ENCODE results near the gene WWOX.
A peak's percentile ranks its signal among the peaks of the same experiment; 100 is the strongest.

Gene WWOX

GRCh38 chr16:78192734-78193488 is 93.5 kb downstream of the WWOX start:
- Mint-ChIP-seq H3K27ac (no peak overlapping the region), H3K9me3 (no peaks in the 10 kb centered on the region), H3K36me3 (peaks cover 7% of the 10 kb centered on the region), H3K27me3 (no peaks in the 10 kb centered on the region), H3K4me3 (no peak overlapping the region), H3K4me1 (no peaks in the 10 kb centered on the region)

GRCh38 chr16:78194948-78195347 is 95.5 kb downstream of the WWOX start:
- Mint-ChIP-seq H3K27ac (peak overlapping the region; percentile 15), H3K36me3 (peaks cover 4% of the 10 kb centered on the region), H3K9me3 (no peaks in the 10 kb centered on the region), H3K27me3 (no peaks in the 10 kb centered on the region), H3K4me3 (no peak overlapping the region), H3K4me1 (no peaks in the 10 kb centered on the region)

- Mint-ChIP-seq H3K36me3 (peaks cover 4% of the 10 kb centered on the region), H3K4me3 (no peak overlapping the region), H3K4me1 (no peaks in the 10 kb centered on the region), H3K27ac (no peak overlapping the region), H3K9me3 (no peaks in the 10 kb centered on the region), H3K27me3 (no peaks in the 10 kb centered on the region)
Observed at GRCh38 chr16:78195797-78196196, 96.3 kb downstream of the WWOX start.

- Mint-ChIP-seq H3K9me3 (no peaks in the 10 kb centered on the region), H3K4me1 (no peaks in the 10 kb centered on the region), H3K36me3 (peaks cover 3% of the 10 kb centered on the region), H3K27ac (no peak overlapping the region), H3K4me3 (no peak overlapping the region), H3K27me3 (no peaks in the 10 kb centered on the region)
Observed at GRCh38 chr16:78196502-78196901, 97.0 kb downstream of the WWOX start.

GRCh38 chr16:78198288-78198687 is 98.8 kb downstream of the WWOX start:
- H3K9me3 Mint-ChIP-seq, result no peaks in the 10 kb centered on the region
- H3K36me3 Mint-ChIP-seq, result peaks cover 8% of the 10 kb centered on the region
- no peaks in the 10 kb centered on the region for H3K4me1 Mint-ChIP-seq
- H3K27ac Mint-ChIP-seq, result no peak overlapping the region
- no peak overlapping the region for H3K4me3 Mint-ChIP-seq
- no peaks in the 10 kb centered on the region for H3K27me3 Mint-ChIP-seq

GRCh38 chr16:78199325-78200022 is 100.0 kb downstream of the WWOX start:
- H3K4me3 Mint-ChIP-seq, result no peak overlapping the region
- no peaks in the 10 kb centered on the region for H3K4me1 Mint-ChIP-seq
- no peaks in the 10 kb centered on the region for H3K9me3 Mint-ChIP-seq
- H3K27me3 Mint-ChIP-seq, result no peaks in the 10 kb centered on the region
- H3K27ac Mint-ChIP-seq, result no peak overlapping the region
- H3K36me3 Mint-ChIP-seq, result peaks cover 11% of the 10 kb centered on the region

GRCh38 chr16:78200023-78200389 is 100.6 kb downstream of the WWOX start:
- H3K9me3 Mint-ChIP-seq, result no peaks in the 10 kb centered on the region
- no peak overlapping the region for H3K27ac Mint-ChIP-seq
- peaks cover 11% of the 10 kb centered on the region for H3K36me3 Mint-ChIP-seq
- no peak overlapping the region for H3K4me3 Mint-ChIP-seq
- no peaks in the 10 kb centered on the region for H3K27me3 Mint-ChIP-seq
- H3K4me1 Mint-ChIP-seq, result no peaks in the 10 kb centered on the region

- H3K27ac Mint-ChIP-seq, result no peak overlapping the region
- H3K4me1 Mint-ChIP-seq, result no peaks in the 10 kb centered on the region
- H3K27me3 Mint-ChIP-seq, result no peaks in the 10 kb centered on the region
- H3K9me3 Mint-ChIP-seq, result no peaks in the 10 kb centered on the region
- peaks cover 11% of the 10 kb centered on the region for H3K36me3 Mint-ChIP-seq
- H3K4me3 Mint-ChIP-seq, result no peak overlapping the region
Observed at GRCh38 chr16:78200623-78201096, 101.2 kb downstream of the WWOX start.

- H3K27ac Mint-ChIP-seq, result no peak overlapping the region
- H3K9me3 Mint-ChIP-seq, result no peaks in the 10 kb centered on the region
- H3K4me3 Mint-ChIP-seq, result no peak overlapping the region
- H3K27me3 Mint-ChIP-seq, result no peaks in the 10 kb centered on the region
- H3K36me3 Mint-ChIP-seq, result peaks cover 11% of the 10 kb centered on the region
- H3K4me1 Mint-ChIP-seq, result no peaks in the 10 kb centered on the region
Observed at GRCh38 chr16:78205506-78205905, 106.1 kb downstream of the WWOX start.

GRCh38 chr16:78206623-78207223 is 107.3 kb downstream of the WWOX start:
- no peaks in the 10 kb centered on the region for H3K27me3 Mint-ChIP-seq
- H3K4me1 Mint-ChIP-seq, result no peaks in the 10 kb centered on the region
- H3K9me3 Mint-ChIP-seq, result no peaks in the 10 kb centered on the region
- no peak overlapping the region for H3K27ac Mint-ChIP-seq
- H3K4me3 Mint-ChIP-seq, result no peak overlapping the region
- H3K36me3 Mint-ChIP-seq, result peaks cover 10% of the 10 kb centered on the region

- Mint-ChIP-seq H3K9me3 (no peaks in the 10 kb centered on the region), H3K4me3 (no peak overlapping the region), H3K4me1 (no peaks in the 10 kb centered on the region), H3K27ac (no peak overlapping the region), H3K27me3 (no peaks in the 10 kb centered on the region), H3K36me3 (peaks cover 1% of the 10 kb centered on the region)
Observed at GRCh38 chr16:78209951-78210661, 110.7 kb downstream of the WWOX start.

GRCh38 chr16:78211020-78211599 is 111.7 kb downstream of the WWOX start:
- no peaks in the 10 kb centered on the region for H3K27me3 Mint-ChIP-seq
- H3K4me1 Mint-ChIP-seq, result no peaks in the 10 kb centered on the region
- no peak overlapping the region for H3K4me3 Mint-ChIP-seq
- H3K27ac Mint-ChIP-seq, result no peak overlapping the region
- H3K36me3 Mint-ChIP-seq, result peaks cover 1% of the 10 kb centered on the region
- no peaks in the 10 kb centered on the region for H3K9me3 Mint-ChIP-seq

GRCh38 chr16:78211946-78212345 is 112.5 kb downstream of the WWOX start:
- no peak overlapping the region for H3K27ac Mint-ChIP-seq
- H3K27me3 Mint-ChIP-seq, result no peaks in the 10 kb centered on the region
- no peaks in the 10 kb centered on the region for H3K4me1 Mint-ChIP-seq
- no peak overlapping the region for H3K4me3 Mint-ChIP-seq
- H3K9me3 Mint-ChIP-seq, result no peaks in the 10 kb centered on the region
- peaks cover 2% of the 10 kb centered on the region for H3K36me3 Mint-ChIP-seq

- Mint-ChIP-seq H3K27ac (no peak overlapping the region), H3K36me3 (peaks cover 5% of the 10 kb centered on the region), H3K9me3 (no peaks in the 10 kb centered on the region), H3K27me3 (no peaks in the 10 kb centered on the region), H3K4me3 (no peak overlapping the region), H3K4me1 (no peaks in the 10 kb centered on the region)
Observed at GRCh38 chr16:78212674-78213073, 113.2 kb downstream of the WWOX start.

GRCh38 chr16:78213751-78214150 is 114.3 kb downstream of the WWOX start:
- Mint-ChIP-seq H3K36me3 (peaks cover 5% of the 10 kb centered on the region), H3K27ac (no peak overlapping the region), H3K4me3 (no peak overlapping the region), H3K27me3 (no peaks in the 10 kb centered on the region), H3K4me1 (no peaks in the 10 kb centered on the region), H3K9me3 (no peaks in the 10 kb centered on the region)

Measured in activated naive CD4-positive, alpha-beta T cell treated with anti-CD3 and anti-CD28 coated beads, Interleukin-2, amount 50 U/mL, for 24 hours (primary cell).